GM21390 (cell line): Measurements from ENCODE around the gene TTI1.
A peak's percentile ranks its signal among the peaks of the same experiment; 100 is the strongest.

Experiments used
- ATAC-seq: cut with Tn5 transposase; IDR thresholded peaks from one replicate; pipeline ENCODE4 v1.9.1; 2021; ENCODE audit not compliant: unreplicated experiment

The TTI1 gene

DNA sequence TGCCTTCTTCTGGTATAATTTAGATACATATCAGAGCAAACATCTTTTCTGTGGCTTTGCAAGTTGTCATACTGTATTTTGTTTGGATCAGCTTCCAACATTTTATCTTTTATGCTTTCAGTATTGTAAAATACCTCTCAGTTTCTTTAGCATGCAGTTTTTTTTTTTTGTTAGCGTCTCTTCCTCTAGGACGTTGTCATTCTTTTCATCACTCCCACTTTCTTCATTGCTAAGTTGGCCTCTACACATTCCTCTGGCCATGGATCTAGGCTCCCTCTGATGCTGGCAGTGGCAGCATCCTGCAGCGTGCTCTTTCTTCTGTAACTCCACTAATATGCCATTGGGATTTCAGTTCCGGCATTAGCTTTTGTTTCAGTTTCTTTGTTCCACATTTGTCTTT, 22.0 kb upstream of the TTI1 start:
- ATAC-seq: no peak

DNA sequence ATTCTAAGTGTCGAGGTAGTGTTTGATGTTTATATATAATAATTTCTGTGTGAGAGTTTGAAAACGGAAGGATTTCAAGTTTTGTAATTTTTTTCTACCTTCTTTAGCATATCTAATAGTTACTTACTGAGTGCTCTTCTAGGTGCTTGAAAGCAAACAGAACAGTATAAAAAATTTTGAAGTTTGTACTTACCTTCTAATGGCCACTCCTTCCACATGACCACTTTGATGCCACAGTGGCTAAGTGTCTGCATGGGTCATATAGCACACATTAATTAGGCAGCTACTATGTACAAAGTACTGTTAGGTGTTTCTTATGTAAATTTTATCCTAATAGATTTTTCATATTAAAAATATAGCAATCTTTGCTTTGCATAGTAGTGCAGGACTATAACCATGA, 21.4 kb upstream of the TTI1 start:
- ATAC-seq: no peak

DNA sequence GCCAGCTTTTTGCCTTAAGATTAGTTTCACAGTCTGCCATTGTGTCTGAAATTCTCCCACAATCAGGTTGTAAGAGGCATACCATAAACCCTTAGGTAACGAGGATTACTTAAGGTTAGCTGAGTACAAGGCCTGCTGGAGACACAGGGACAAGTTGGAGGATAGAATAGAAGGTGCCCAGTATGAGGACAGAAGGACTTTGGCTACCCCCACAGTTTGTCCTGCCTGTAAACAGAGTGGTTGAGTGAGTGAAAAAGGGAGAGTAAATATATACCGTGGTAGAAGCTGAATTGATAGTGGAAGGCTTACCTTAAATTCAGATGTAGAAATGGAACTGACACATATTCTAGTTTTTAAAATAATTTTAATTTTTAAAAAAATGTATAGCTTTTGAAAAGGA, 19.6 kb upstream of the TTI1 start:
- no peak for ATAC-seq

DNA sequence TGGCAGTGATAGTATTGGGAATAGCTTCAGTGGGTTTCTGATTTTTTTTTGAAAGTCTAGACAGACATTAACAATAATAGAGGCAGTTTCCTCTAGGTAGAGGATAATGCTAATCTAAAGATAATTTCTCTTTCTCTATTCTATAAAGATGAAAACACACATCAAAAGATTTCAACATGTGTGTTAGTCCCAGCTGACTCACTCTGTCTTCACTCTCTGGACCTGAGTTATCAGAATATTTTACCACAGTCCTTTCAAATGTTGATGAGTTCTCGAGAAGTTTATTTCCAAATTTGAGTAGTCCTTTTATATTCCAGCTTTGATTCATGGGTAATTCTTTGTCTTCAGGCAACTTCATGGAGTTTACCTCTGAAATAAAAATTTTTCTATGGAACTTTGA, 17.4 kb upstream of the TTI1 start:
- ATAC-seq: no peak

- no peak for ATAC-seq
Observed at GRCh38 chr20:38049800-38050199, 16.5 kb upstream of the TTI1 start.

- ATAC-seq: no peak
Observed at GRCh38 chr20:38046572-38046971, 13.3 kb upstream of the TTI1 start.

GRCh38 chr20:38044685-38045084, 11.4 kb upstream of the TTI1 start:
- ATAC-seq: no peak

DNA sequence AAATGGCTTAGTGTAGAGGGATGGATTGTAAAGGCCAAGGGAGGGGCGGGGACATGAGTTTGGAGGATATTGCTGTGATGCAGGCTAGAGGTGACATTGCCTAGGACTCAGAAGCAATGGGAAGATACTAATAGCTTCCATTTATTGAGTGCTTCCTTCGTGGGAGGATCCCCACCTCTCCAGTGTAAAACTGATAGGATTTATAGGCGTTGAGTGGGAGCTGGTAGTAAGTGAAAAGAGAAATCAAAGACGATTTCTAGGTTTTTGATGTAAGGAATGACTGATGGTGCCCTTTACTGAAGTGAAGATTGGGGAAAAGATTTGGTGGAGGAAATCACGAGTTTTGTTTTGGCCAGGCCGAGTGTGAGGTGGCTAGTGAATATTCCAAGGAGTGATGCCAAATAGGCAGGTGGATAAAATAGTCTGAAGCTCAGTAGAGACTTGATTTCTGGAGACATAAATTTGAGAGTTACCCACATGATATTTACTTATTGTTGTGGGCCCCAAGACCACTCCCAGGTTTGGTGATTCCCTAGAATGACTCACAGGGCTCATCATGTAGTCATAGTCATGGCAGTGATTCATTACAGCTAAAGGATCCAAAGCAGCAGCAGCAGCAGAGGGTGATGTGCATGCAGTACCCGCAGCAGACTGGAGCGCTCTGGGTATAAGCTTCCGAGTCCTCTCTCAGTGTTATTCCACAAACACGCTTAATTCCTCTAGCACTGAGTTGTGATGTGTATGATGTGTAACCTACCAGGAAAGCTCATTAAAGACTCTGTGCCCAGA, 10.4 kb upstream of the TTI1 start:
- no peak for ATAC-seq

DNA sequence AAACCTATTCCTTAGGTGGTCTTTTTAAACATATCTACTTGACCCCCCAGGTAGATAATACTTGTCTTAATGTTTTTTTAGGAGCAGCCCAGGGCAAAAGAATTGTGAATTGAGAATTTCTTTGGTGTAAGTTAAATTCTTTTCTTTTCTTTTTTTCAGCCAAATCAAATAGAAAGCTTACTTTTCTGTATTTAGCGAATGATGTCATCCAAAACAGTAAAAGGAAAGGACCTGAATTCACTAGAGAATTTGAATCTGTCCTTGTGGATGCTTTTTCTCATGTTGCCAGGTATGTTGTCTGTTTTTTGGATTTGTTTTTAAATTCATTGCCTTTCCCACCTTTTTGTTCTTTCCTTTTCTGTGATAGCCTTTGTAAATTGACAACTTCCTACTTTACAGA, 7.0 kb upstream of the TTI1 start:
- no peak for ATAC-seq

GRCh38 chr20:38036366-38036765, 3.1 kb upstream of the TTI1 start:
- ATAC-seq: no peak

- no peak for ATAC-seq
Observed at GRCh38 chr20:38034961-38035360, 1.7 kb upstream of the TTI1 start.

GRCh38 chr20:38034108-38034649, 923 bp upstream of the TTI1 start:
- ATAC-seq: peak; percentile 7

GRCh38 chr20:38032585-38033329, 499 bp downstream of the TTI1 start:
- ATAC-seq: peak; percentile 37

DNA sequence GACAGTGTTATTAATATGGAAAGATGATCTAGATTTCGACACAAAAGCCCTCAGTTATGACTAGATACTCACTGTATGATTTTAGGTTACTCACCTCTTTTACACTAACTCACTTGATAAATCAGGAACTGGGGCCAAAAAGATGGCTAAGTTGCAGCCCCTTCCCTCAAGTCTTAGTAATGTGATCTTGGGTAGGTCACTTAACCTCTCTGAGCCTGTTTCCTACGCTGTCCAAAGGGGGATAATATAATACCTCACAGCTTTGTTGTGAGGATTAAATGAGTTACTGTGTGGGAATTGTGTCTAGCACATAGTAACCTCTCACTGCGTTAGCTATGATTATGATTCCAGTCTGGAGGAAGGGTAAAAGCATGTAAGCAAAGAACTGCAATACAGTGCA, 1.3 kb downstream of the TTI1 start:
- no peak for ATAC-seq

GRCh38 chr20:38029453-38029852, 3.8 kb downstream of the TTI1 start:
- no peak for ATAC-seq

GRCh38 chr20:38024496-38024895, 8.8 kb downstream of the TTI1 start:
- no peak for ATAC-seq

- no peak for ATAC-seq
Observed at GRCh38 chr20:38023181-38024001, 9.9 kb downstream of the TTI1 start.

- no peak for ATAC-seq
Observed at GRCh38 chr20:38021087-38021772, 12.0 kb downstream of the TTI1 start.

GRCh38 chr20:38018385-38018784, 14.9 kb downstream of the TTI1 start:
- ATAC-seq: no peak

DNA sequence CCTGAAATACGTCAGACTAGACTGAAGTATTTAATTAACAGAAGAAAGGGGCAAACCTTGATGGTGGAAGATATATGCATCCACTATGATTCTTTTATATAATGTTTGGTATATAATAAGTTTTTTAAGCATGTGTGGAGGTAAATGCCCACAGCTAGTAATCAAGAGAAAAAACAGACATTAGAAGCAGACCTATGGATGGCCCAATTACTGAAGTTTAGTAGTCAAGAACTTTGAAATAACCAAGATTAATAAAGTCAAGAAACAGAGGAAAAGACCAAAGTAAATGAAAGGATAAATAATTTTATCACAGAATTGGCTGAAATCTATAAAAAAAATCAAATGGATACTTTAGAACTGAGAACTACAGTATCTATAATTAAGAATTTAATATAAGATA, 15.3 kb downstream of the TTI1 start:
- no peak for ATAC-seq

GRCh38 chr20:38013887-38014286, 19.4 kb downstream of the TTI1 start:
- ATAC-seq: no peak
